Skeletal muscle satellite cell (primary cell): ENCODE results near the gene BSN.
A peak's percentile ranks its signal among the peaks of the same experiment; 100 is the strongest.

Source experiments
- H3K27me3 ChIP-seq: 2 replicates; pipeline ENCODE4 v1.7.0; 2013; ENCODE audit warnings: low read length; ENCODE audit not compliant: control insufficient read depth, insufficient read depth
- H3K36me3 ChIP-seq: 2 replicates; pipeline ENCODE4 v1.7.0; 2013; ENCODE audit warnings: mild to moderate bottlenecking, control low read depth, low read length; ENCODE audit not compliant: insufficient read depth
- H3K4me1 ChIP-seq: 2 replicates; pipeline ENCODE4 v1.7.0; 2013; ENCODE audit warnings: low read length; ENCODE audit not compliant: control insufficient read depth, insufficient read depth
- H3K4me2 ChIP-seq: 2 replicates; pipeline ENCODE4 v1.7.0; 2013; ENCODE audit warnings: mild to moderate bottlenecking, low read length
- H3K4me3 ChIP-seq: 2 replicates; pipeline ENCODE4 v1.7.0; 2013; ENCODE audit warnings: low read length
- H3K9ac ChIP-seq: 2 replicates; pipeline ENCODE4 v1.7.0; 2013; ENCODE audit warnings: mild to moderate bottlenecking, low read depth, low read length, moderate library complexity
- H3K9me3 ChIP-seq: replicated peaks from 2 replicates; pipeline ENCODE4 v1.7.0; 2013; ENCODE audit warnings: mild to moderate bottlenecking, control low read depth, low read length

The BSN gene

DNA sequence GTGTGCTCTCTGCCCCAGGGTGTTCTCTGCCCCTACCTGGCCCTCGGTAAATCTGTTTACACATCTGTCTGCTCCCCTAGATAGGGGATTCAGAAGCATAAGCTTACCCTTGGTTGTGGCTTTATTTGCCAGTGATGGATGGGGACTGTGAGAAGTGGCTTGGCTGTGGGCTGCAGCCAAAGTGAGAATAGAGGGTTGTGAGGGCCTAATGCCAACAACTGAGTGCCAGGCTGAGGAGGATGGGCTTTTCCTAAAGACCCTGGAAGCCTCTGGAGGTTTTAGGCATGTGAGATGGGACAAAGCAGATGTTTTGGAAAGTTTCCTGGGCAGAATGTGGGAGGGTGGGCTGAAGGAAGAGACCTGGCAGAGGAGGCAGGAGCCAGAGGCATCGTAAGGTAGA is 104.4 kb downstream of the BSN start:
- Histone ChIP-seq H3K36me3 (no peaks in the 10 kb centered on the region), H3K4me1 (no peaks in the 10 kb centered on the region), H3K9me3 (no peaks in the 10 kb centered on the region), H3K9ac (no peak overlapping the region), H3K4me2 (no peak overlapping the region), H3K27me3 (peaks cover 24% of the 10 kb centered on the region), H3K4me3 (no peak overlapping the region)

DNA sequence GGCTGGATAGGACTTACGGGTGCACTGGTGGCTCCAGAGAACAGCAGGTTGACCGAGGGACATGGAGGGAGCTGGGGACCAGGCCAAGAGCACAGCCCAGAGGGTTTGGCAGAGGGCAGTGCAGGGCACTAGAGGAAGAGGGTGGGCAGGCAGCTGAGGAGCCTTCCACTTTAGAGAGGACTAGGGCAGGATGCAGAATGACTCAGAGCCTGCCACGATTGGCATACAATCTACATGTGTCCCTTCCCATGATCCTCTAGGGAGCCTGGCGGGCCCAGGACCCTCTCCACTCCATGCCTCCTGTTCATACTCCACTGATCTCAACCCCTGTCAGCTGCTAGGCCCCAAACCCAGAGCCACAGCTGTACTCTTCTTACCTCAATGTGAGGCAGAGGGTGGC is 105.5 kb downstream of the BSN start:
- Histone ChIP-seq H3K4me2 (no peak overlapping the region), H3K36me3 (no peaks in the 10 kb centered on the region), H3K4me1 (no peaks in the 10 kb centered on the region), H3K9ac (no peak overlapping the region), H3K4me3 (no peak overlapping the region), H3K27me3 (peaks cover 33% of the 10 kb centered on the region), H3K9me3 (no peaks in the 10 kb centered on the region)

DNA sequence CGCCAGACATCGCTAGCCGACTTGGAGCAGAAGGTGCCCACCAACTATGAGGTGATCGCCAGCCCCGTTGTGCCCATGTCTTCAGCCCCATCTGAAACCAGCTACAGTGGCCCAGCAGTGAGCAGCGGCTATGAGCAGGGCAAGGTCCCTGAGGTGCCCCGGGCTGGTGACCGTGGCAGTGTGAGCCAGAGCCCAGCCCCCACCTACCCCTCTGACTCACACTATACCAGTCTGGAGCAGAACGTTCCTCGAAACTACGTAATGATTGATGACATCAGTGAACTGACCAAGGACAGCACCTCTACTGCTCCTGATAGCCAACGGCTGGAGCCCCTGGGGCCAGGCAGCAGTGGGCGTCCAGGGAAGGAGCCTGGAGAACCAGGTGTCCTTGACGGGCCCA is 107.0 kb downstream of the BSN start:
- H3K36me3 ChIP-seq: no peaks in the 10 kb centered on the region
- H3K4me1 ChIP-seq: no peaks in the 10 kb centered on the region
- H3K4me3 ChIP-seq: no peak overlapping the region
- H3K9ac ChIP-seq: no peak overlapping the region
- H3K27me3 ChIP-seq: peaks cover 36% of the 10 kb centered on the region
- no peak overlapping the region for H3K4me2 ChIP-seq
- H3K9me3 ChIP-seq: no peaks in the 10 kb centered on the region

DNA sequence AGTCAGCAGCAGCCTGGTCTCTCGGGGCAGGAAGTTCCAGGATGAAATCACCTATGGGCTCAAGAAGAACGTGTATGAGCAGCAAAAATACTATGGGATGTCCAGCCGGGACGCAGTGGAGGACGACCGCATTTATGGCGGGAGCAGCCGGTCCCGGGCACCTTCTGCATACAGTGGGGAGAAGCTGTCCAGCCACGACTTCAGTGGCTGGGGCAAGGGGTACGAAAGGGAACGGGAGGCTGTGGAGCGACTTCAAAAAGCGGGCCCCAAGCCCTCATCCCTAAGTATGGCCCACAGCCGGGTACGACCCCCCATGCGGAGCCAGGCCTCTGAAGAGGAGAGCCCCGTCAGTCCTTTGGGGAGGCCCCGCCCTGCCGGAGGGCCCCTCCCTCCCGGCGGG is 107.7 kb downstream of the BSN start:
- H3K27me3 ChIP-seq: peaks cover 33% of the 10 kb centered on the region
- H3K9me3 ChIP-seq: no peaks in the 10 kb centered on the region
- no peak overlapping the region for H3K9ac ChIP-seq
- no peak overlapping the region for H3K4me3 ChIP-seq
- no peaks in the 10 kb centered on the region for H3K36me3 ChIP-seq
- no peaks in the 10 kb centered on the region for H3K4me1 ChIP-seq
- H3K4me2 ChIP-seq: no peak overlapping the region

DNA sequence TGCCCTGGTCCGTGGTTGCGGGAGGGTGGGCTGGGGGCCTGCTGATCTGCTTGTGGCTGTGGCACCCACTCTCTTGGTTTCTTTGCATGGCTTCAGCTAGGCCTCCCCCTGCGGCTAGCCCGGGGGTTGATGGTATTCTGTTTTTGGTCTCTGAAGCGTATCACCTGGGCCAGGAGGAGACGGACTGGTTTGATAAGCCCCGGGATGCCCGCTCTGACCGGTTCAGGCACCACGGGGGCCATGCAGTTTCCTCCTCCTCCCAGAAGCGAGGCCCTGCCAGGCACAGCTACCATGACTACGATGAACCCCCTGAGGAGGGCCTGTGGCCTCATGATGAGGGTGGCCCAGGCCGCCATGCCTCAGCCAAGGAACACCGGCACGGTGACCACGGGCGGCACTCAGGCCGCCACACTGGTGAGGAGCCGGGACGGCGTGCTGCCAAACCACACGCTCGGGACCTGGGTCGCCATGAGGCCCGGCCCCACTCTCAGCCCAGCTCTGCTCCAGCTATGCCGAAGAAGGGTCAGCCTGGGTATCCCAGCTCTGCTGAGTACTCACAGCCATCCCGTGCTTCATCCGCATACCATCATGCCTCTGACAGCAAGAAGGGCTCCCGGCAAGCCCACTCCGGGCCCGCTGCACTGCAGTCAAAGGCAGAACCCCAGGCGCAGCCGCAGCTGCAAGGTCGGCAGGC is 108.6 kb downstream of the BSN start:
- Histone ChIP-seq H3K4me1 (peaks cover 5% of the 10 kb centered on the region), H3K4me2 (no peak overlapping the region), H3K4me3 (no peak overlapping the region), H3K9ac (no peak overlapping the region), H3K9me3 (no peaks in the 10 kb centered on the region), H3K27me3 (peaks cover 41% of the 10 kb centered on the region), H3K36me3 (no peaks in the 10 kb centered on the region)

DNA sequence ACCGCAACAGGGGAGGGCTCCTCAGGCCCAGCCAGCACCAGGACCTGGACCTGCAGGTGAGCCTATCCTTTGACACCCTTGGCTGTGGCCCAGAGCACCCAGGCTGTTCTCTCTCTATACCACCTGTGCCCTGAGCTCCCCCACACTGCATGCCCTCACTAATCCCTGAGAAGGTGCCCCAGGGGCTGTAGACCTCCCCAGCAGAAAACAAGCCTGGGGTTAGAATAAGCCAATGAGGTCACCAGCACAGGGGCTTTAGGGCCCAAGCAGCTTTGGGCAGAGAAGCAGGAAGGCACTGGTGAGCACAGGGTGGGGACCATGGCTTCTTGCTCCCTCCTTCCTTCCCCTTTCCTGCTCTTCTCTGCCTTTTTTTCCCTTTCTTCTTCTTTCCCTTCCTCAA is 109.6 kb downstream of the BSN start:
- H3K4me2 ChIP-seq: no peak overlapping the region
- no peak overlapping the region for H3K9ac ChIP-seq
- peaks cover 14% of the 10 kb centered on the region for H3K4me1 ChIP-seq
- no peaks in the 10 kb centered on the region for H3K9me3 ChIP-seq
- H3K27me3 ChIP-seq: peaks cover 40% of the 10 kb centered on the region
- no peak overlapping the region for H3K4me3 ChIP-seq
- no peaks in the 10 kb centered on the region for H3K36me3 ChIP-seq

DNA sequence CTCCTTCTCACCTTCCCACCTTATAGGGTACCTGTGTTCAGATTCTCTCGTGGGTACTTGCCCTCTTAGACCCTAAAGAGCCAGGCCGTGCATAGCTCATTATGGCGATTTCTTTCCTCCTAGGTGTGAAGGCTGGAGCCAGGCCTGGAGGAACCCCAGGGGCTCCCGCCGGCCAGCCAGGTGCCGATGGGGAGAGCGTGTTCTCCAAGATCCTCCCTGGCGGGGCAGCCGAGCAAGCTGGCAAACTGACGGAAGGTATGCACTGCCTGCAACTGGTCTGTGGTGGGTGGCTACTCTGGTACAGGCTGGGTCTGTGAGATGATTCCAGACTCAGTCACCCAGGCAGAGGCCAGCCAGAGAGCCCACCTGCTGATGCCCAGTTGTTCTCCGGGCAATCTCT is 110.0 kb downstream of the BSN start:
- no peak overlapping the region for H3K4me3 ChIP-seq
- no peaks in the 10 kb centered on the region for H3K36me3 ChIP-seq
- no peaks in the 10 kb centered on the region for H3K9me3 ChIP-seq
- peaks cover 39% of the 10 kb centered on the region for H3K27me3 ChIP-seq
- no peak overlapping the region for H3K4me2 ChIP-seq
- H3K4me1 ChIP-seq: peaks cover 19% of the 10 kb centered on the region
- H3K9ac ChIP-seq: no peak overlapping the region

DNA sequence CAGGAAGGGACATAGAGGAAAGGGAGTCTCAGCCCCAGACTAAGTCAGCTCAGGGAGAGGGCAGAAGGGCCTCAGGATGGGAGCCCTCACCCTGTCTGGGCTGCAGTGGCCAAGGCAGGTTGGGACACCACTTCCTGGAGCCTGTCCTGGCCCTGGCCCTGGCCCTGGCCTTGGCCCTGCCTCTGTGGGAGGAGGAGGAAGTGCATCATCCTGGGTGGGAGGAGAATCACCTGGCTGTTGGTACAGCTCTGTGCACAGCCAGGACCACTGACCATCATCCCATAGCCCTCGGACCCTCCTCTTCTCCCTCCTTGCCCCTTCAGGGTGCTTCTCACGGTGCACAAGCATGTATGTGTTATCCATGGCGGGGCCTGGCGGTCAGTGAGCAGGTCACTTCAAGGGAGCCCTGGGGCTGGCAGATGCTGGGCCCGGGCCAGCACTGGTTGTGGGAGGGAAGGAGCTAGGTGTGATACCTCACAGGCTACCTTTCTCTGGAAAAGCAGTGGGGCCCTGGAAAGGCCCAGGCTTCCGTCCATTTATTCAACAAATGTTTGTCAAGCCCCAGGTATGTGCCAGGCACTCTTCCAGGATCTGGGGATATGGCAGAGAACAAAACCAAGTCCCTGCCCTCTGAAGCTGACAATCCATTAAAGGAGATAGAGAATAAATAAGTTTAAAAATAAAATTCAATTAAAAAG is 111.7 kb downstream of the BSN start:
- Histone ChIP-seq H3K9ac (no peak overlapping the region), H3K27me3 (peaks cover 39% of the 10 kb centered on the region), H3K4me3 (no peak overlapping the region), H3K4me1 (peaks cover 22% of the 10 kb centered on the region), H3K36me3 (no peaks in the 10 kb centered on the region), H3K9me3 (no peaks in the 10 kb centered on the region), H3K4me2 (no peak overlapping the region)

DNA sequence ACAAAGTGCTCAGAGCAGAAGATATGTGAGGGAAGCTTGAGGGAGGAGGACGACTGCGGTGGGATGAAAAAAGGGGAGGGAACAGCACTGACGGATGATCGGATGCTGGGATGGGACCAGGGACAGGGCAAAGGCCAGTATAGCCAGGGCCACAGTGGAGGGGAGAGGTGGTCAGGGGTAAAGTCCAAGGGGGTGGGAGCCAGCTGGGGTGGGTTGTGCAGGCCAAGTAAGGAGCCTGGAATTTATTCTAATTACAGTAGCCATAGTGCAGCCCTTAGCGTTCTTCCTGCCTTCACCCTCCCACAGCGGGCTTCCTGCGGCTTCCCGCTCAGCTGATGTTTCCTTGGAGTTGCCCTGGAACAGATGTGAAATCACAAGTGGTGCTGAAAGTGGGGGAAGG is 112.3 kb downstream of the BSN start:
- no peak overlapping the region for H3K4me3 ChIP-seq
- H3K9me3 ChIP-seq: no peaks in the 10 kb centered on the region
- H3K4me1 ChIP-seq: peaks cover 22% of the 10 kb centered on the region
- no peak overlapping the region for H3K4me2 ChIP-seq
- H3K36me3 ChIP-seq: no peaks in the 10 kb centered on the region
- H3K9ac ChIP-seq: no peak overlapping the region
- peaks cover 39% of the 10 kb centered on the region for H3K27me3 ChIP-seq

DNA sequence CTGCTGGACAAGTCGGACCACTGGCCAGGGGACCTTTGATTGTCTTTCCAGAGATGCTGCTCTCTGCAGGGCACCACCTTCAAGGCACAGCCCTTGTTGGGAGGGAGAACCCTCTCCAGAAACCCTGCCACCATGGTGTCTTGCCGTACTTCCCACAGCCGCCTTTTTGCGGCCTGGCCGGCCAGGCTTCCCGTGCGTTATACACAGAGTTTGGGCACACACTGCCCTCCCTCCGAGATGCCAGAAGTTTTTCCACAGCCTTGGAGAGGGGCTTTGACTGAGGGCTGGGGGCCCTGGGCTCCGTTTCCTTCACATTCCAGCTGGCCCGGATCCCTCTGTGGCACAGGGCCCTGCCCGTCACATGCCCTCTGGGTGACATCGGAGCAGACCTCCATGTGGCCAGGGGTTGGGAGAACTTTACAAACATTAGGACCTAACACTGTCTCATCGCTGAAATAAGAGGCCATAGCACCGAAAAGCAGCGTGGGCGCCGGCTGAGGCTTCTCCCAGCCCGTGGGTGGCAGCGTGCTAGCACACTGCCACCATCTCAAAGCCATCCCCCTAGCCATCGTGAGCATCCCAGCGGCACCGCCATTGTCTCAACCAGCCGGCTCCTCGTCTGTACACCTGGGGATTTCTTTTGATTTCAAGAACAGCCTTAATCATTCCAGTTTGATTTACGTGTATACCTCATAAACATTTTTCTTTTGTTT is 113.6 kb downstream of the BSN start:
- no peak overlapping the region for H3K4me2 ChIP-seq
- H3K9me3 ChIP-seq: no peaks in the 10 kb centered on the region
- H3K4me3 ChIP-seq: no peak overlapping the region
- H3K9ac ChIP-seq: no peak overlapping the region
- H3K36me3 ChIP-seq: no peaks in the 10 kb centered on the region
- H3K4me1 ChIP-seq: peaks cover 22% of the 10 kb centered on the region
- H3K27me3 ChIP-seq: peaks cover 39% of the 10 kb centered on the region

DNA sequence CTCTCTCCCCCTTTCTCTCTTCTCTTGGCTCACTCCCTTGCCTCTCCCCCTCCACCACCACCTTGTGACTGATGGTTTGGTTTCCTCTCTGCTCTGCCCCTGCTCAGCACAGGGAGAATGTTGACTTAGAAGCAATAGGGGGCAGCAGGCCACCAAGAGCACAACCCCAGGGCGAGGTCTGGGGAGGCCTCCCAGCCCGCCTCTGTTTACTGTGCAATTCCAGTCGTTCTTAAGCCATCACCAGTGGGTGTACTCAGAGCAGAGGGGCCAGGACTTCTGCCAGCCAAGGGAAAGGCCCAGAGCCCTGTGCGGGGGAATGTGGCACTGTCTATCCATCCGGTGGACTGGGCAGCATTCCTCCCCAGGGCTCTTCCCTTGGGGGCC is 114.1 kb downstream of the BSN start:
- no peaks in the 10 kb centered on the region for H3K9me3 ChIP-seq
- peak overlapping the region; percentile 13 for H3K4me2 ChIP-seq
- no peak overlapping the region for H3K4me3 ChIP-seq
- peaks cover 26% of the 10 kb centered on the region for H3K4me1 ChIP-seq
- H3K27me3 ChIP-seq: peaks cover 35% of the 10 kb centered on the region
- H3K9ac ChIP-seq: no peak overlapping the region
- H3K36me3 ChIP-seq: no peaks in the 10 kb centered on the region
